Endothelial cell of umbilical vein (primary cell): ENCODE results near the gene CRY2. TPM values are rescaled to one million over a fixed set of nuclear protein-coding genes. Genes with fewer than 3 reads are reported as not detected.

Source experiments
- BruUV-seq: library from RNA; stranded (reverse); fragments of 400-500 nt; replicated peaks from 2 replicates; lab custom pipeline; 2021; lab: Mats Ljungman, UMichigan
- CTCF ChIA-PET: fragments of 300-600, 350-600 bp; sonication (Branson Sonifier 250); formaldehyde crosslinking; loops from one replicate; lab custom pipeline; 2021; ENCODE audit warnings: antibody characterized with exemption, inconsistent platforms; lab: Charles Lee
- POLR2A ChIA-PET: fragments of 300-600, 350-600 bp; sonication (Branson Sonifier 250); formaldehyde crosslinking; loops from one replicate; lab custom pipeline; 2021; ENCODE audit warnings: antibody characterized with exemption, inconsistent platforms; lab: Charles Lee
- DNase-seq: peaks from one replicate; pipeline ENCODE4 v3.0.0-alpha.2; 2011; ENCODE audit warnings: low read depth, low spot score
- FAIRE-seq: peaks from 2 replicates; lab custom pipeline; 2011; peaks lifted over from hg19 to GRCh38; lab: Jason Lieb, UNC
- H2AFZ ChIP-seq: 2 replicates; pipeline ENCODE4 v1.6.0; 2012; ENCODE audit warnings: low read depth, low read length, control low read depth, inconsistent platforms
- H3K27ac ChIP-seq: 2 replicates; pipeline ENCODE4 v1.5.1; 2011; ENCODE audit warnings: low read depth, mild to moderate bottlenecking, control low read depth, low read length, moderate library complexity; ENCODE audit not compliant: insufficient read depth
- H3K27me3 ChIP-seq, 2 experiments: 2 replicates each; pipeline versions ENCODE4 v1.6.0 to v1.6.1; 2011; ENCODE audit warnings: low read length in 2 of 2, mixed read lengths in 1 of 2; ENCODE audit not compliant: control insufficient read depth in 2 of 2, insufficient read depth in 2 of 2
- H3K36me3 ChIP-seq, 2 experiments: 2 replicates in 1 of 2; 3 replicates in 1 of 2; pipeline ENCODE4 v1.5.1; 2011; ENCODE audit warnings: low read length in 2 of 2, mild to moderate bottlenecking in 1 of 2, moderate library complexity in 1 of 2; ENCODE audit not compliant: control insufficient read depth in 2 of 2, insufficient read depth in 2 of 2; ENCODE audit errors: extremely low read depth in 1 of 2
- H3K4me1 ChIP-seq: 3 replicates; pipeline ENCODE4 v1.5.1; 2011; ENCODE audit warnings: mild to moderate bottlenecking, low read length; ENCODE audit not compliant: control insufficient read depth, insufficient read depth; ENCODE audit errors: extremely low read depth
- H3K4me2 ChIP-seq: 2 replicates; pipeline ENCODE4 v1.6.1; 2011; ENCODE audit warnings: low read length, control low read depth, mixed read lengths; ENCODE audit not compliant: insufficient read depth
- H3K4me3 ChIP-seq, 3 experiments: fragments of 200-600 bp in 1 of 3; sonication (generic), shearing (Covaris generic) in 1 of 3; replicated peaks in 1 of 3; 2 replicates each; pipeline ENCODE4 v1.5.1; 2011 to 2016; ENCODE audit warnings: control low read depth in 3 of 3, low read length in 3 of 3, mild to moderate bottlenecking in 2 of 3, inconsistent platforms in 1 of 3, low read depth in 1 of 3, moderate library complexity in 1 of 3; ENCODE audit not compliant: insufficient read depth in 1 of 3
- H3K79me2 ChIP-seq: 2 replicates; pipeline ENCODE4 v1.6.0; 2012; ENCODE audit warnings: low read length, inconsistent platforms; ENCODE audit not compliant: control insufficient read depth, insufficient read depth
- H3K9ac ChIP-seq: replicated peaks from 2 replicates; pipeline ENCODE3; 2011; ENCODE audit warnings: low read length, control low read depth; ENCODE audit not compliant: insufficient read depth; ENCODE audit errors: extremely low read depth
- H3K9me1 ChIP-seq: replicated peaks from 3 replicates; pipeline ENCODE4 v1.6.0; 2011; ENCODE audit warnings: mild to moderate bottlenecking, low read length; ENCODE audit not compliant: control insufficient read depth, insufficient read depth; ENCODE audit errors: extremely low read depth
- H3K9me3 ChIP-seq: replicated peaks from 2 replicates; pipeline ENCODE4 v1.5.1; 2012; ENCODE audit warnings: low read length, inconsistent platforms; ENCODE audit not compliant: control insufficient read depth, insufficient read depth
- H4K20me1 ChIP-seq: replicated peaks from 2 replicates; pipeline ENCODE3; 2011; ENCODE audit warnings: mild to moderate bottlenecking, low read length; ENCODE audit not compliant: control insufficient read depth, insufficient read depth; ENCODE audit errors: extremely low read depth
- EZH2 ChIP-seq: IDR thresholded peaks from 2 replicates; pipeline ENCODE4 v1.6.1; 2012; ENCODE audit warnings: borderline replicate concordance, low read depth, mild to moderate bottlenecking, moderate library complexity, low read length, inconsistent platforms; ENCODE audit not compliant: severe bottlenecking
- FOS ChIP-seq: IDR thresholded peaks from 2 replicates; pipeline ENCODE4 v1.6.1; 2011; ENCODE audit warnings: mild to moderate bottlenecking, low read length, moderate library complexity, borderline replicate concordance; ENCODE audit not compliant: insufficient read depth
- GATA2 ChIP-seq: IDR thresholded peaks from 2 replicates; pipeline ENCODE4 v1.7.0; 2011; ENCODE audit warnings: low read depth, mild to moderate bottlenecking, moderate library complexity, mixed read lengths, low read length; ENCODE audit not compliant: insufficient read length, insufficient read depth
- JUN ChIP-seq: IDR thresholded peaks from 2 replicates; pipeline ENCODE4 v1.6.1; 2011; ENCODE audit warnings: borderline replicate concordance, low read depth; ENCODE audit not compliant: insufficient read length, insufficient read depth
- MAX ChIP-seq: IDR thresholded peaks from 2 replicates; pipeline ENCODE4 v1.6.1; 2011; ENCODE audit not compliant: insufficient read depth, insufficient read length
- MYC ChIP-seq: IDR thresholded peaks from one replicate; pipeline ENCODE4 v1.6.1; 2011; ENCODE audit warnings: mild to moderate bottlenecking, low read depth, low read length
- POLR2A ChIP-seq: IDR thresholded peaks from 2 replicates; pipeline ENCODE4 v1.6.1; 2012; ENCODE audit warnings: low read depth, mild to moderate bottlenecking, control low read depth, low read length
- POLR2AphosphoS5 ChIP-seq: IDR thresholded peaks from 2 replicates; pipeline ENCODE4 v1.6.1; 2012; ENCODE audit warnings: low read depth, mild to moderate bottlenecking, control low read depth, low read length, moderate library complexity; ENCODE audit not compliant: insufficient read depth
- dilution Hi-C: fragments of 300-500 bp; cut with MboI; formaldehyde crosslinking; loops from one replicate; pipeline ENCODE4 v1.15.0; 2019; ENCODE audit warnings: low sequenced_read_pairs; ENCODE audit not compliant: extremely low pct_ligation_motif_present
- intact Hi-C: fragments of 100-400 bp; cut with micrococcal nuclease; formaldehyde crosslinking; loops from one replicate; pipeline ENCODE4 v1.10.0; 2022
- polyA plus RNA-seq, 4 experiments: library from polyadenylated mRNA; depleted of rRNA in 3 of 4; stranded (reverse) in 3 of 4; unstranded in 1 of 4; fragments of >200 nt; gene quantifications; 2 replicates each; pipeline versions ENCODE4 v1.2.1 to v1.2.3, GENCODE V29; 2011 to 2012; ENCODE audit warnings: missing spikeins in 1 of 4
- total RNA-seq: library from RNA; stranded (reverse); gene quantifications from 2 replicates; pipeline ENCODE4 v1.2.3, GENCODE V29; 2021
- TF ChIP-seq, protein P1 (sequence below), 2 donors: IDR thresholded peaks; 1 replicate in 1 of 2; 2 replicates in 1 of 2; pipeline ENCODE4 v1.5.1; 2011; ENCODE audit warnings: low read length in 2 of 2, mild to moderate bottlenecking in 2 of 2, moderate library complexity in 2 of 2, control low read depth in 1 of 2, inconsistent platforms in 1 of 2, low read depth in 1 of 2; ENCODE audit not compliant: insufficient read depth in 1 of 2; ENCODE audit errors: extremely low read depth in 1 of 2

Gene CRY2
- total and polyA plus RNA-seq, 2 donors (not counting 3 experiments of a cell fraction or from before 2014, with no cell fraction given) = 7.7 to 11.7 TPM

- Histone ChIP-seq H3K9me1 (no peaks in the 10 kb centered on the region), H3K4me1 (no peaks in the 10 kb centered on the region), H3K27me3 (no peaks in the 10 kb centered on the region), H3K9ac (no peak overlapping the region), H3K9me3 (no peaks in the 10 kb centered on the region), H4K20me1 (no peaks in the 10 kb centered on the region), H3K4me3 (no peak overlapping the region), H3K4me2 (no peak overlapping the region), H2AFZ (no peak overlapping the region), H3K79me2 (no peaks in the 10 kb centered on the region), H3K27ac (no peak overlapping the region), H3K36me3 (peaks cover 0 to 2% of the 10 kb centered on the region in 2 experiments)
- no peak for FAIRE-seq
- intact Hi-C loops = no loop called here
- POLR2A ChIA-PET = no interaction called here
- CTCF ChIA-PET = interaction anchor here (1.3 kb wide), 1 partner anchor 15 kb away, joined by 3 read pairs; no protein-coding TSS in a partner anchor
- dilution Hi-C loops = no loop called here
- no peak for DNase-seq
- TF ChIP-seq MYC (no peak), FOS (no peak), MAX (no peak), POLR2AphosphoS5 (no peak), POLR2A (no peak), EZH2 (no peak), GATA2 (no peak), JUN (no peak)
- TF ChIP-seq, protein P1, sequence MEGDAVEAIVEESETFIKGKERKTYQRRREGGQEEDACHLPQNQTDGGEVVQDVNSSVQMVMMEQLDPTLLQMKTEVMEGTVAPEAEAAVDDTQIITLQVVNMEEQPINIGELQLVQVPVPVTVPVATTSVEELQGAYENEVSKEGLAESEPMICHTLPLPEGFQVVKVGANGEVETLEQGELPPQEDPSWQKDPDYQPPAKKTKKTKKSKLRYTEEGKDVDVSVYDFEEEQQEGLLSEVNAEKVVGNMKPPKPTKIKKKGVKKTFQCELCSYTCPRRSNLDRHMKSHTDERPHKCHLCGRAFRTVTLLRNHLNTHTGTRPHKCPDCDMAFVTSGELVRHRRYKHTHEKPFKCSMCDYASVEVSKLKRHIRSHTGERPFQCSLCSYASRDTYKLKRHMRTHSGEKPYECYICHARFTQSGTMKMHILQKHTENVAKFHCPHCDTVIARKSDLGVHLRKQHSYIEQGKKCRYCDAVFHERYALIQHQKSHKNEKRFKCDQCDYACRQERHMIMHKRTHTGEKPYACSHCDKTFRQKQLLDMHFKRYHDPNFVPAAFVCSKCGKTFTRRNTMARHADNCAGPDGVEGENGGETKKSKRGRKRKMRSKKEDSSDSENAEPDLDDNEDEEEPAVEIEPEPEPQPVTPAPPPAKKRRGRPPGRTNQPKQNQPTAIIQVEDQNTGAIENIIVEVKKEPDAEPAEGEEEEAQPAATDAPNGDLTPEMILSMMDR (IDR thresholded peaks at IDR 0.05; ENCODE audit: extremely low read depth in 1 of 2, insufficient read depth in 1 of 2, low read depth in 1 of 2, low read length in 2 of 2) = no peak
- no TSS peak for BruUV-seq
These were observed 30.6 kb downstream of the CRY2 start for GRCh38 chr11:45877845-45878244.
